T-cell (primary cell): ENCODE data around the gene PGA3. TPM values are rescaled to one million over a fixed set of nuclear protein-coding genes. Genes with fewer than 3 reads are reported as not detected.
"Not testable (repeated sequence)": the region's sequence is repeated elsewhere in the genome, so short reads cannot be mapped to it uniquely, and the experiment has no call there.

Source experiments
- ATAC-seq, 4 experiments: fragments of 200-7000 bp in 3 of 4; fragments of 150-1000 bp in 1 of 4; cut with Tn5 transposase; replicated peaks in 1 of 4; 1 replicate in 3 of 4; 2 replicates in 1 of 4; pipeline ENCODE4 v1.10.0; 2021; ENCODE audit warnings: moderate library complexity in 3 of 4, mild to moderate bottlenecking in 2 of 4, moderate number of reproducible peaks in 1 of 4
- CTCF ChIA-PET, 2 donors: fragments of 300-600 bp; sonication (Branson Sonifier 250); formaldehyde crosslinking; loops; one replicate each; lab custom pipeline; 2022; ENCODE audit warnings: antibody characterized with exemption in 2 of 2; lab: Charles Lee
- POLR2A ChIA-PET, 2 donors: fragments of 300-600 bp; sonication (Branson Sonifier 250); formaldehyde crosslinking; loops; one replicate each; lab custom pipeline; 2022; ENCODE audit warnings: antibody characterized with exemption in 2 of 2; lab: Charles Lee
- DNase-seq, 35 experiments: peaks; one replicate each; pipeline versions ENCODE4 v3.0.0 to v3.0.0-alpha.2; 2013 to 2023
- H3K27ac ChIP-seq: one replicate; pipeline ENCODE4 v1.5.1; 2013; ENCODE audit warnings: low read length
- H3K27me3 ChIP-seq, 2 experiments: replicated peaks in 1 of 2; 1 replicate in 1 of 2; 2 replicates in 1 of 2; pipeline versions ENCODE4 v1.6.1 to v1.7.0; 2013; ENCODE audit warnings: low read length in 1 of 2, mixed read lengths in 1 of 2; ENCODE audit not compliant: control insufficient read depth in 2 of 2, insufficient read depth in 2 of 2; ENCODE audit errors: extremely low read depth in 1 of 2
- H3K36me3 ChIP-seq, 2 donors: 1 replicate in 1 of 2; 2 replicates in 1 of 2; pipeline versions ENCODE4 v1.6.1 to v1.7.0; 2013; ENCODE audit warnings: low read length in 1 of 2; ENCODE audit not compliant: control insufficient read depth in 2 of 2, insufficient read depth in 1 of 2; ENCODE audit errors: extremely low read depth in 1 of 2
- H3K4me1 ChIP-seq, 2 experiments: 1 replicate in 1 of 2; 2 replicates in 1 of 2; pipeline versions ENCODE4 v1.6.1 to v1.7.0; 2013; ENCODE audit warnings: low read length in 2 of 2, mixed read lengths in 1 of 2; ENCODE audit not compliant: insufficient read depth in 2 of 2, control insufficient read depth in 1 of 2; ENCODE audit errors: extremely low read depth in 1 of 2
- H3K4me3 ChIP-seq, 2 donors: 1 replicate in 1 of 2; 2 replicates in 1 of 2; pipeline versions ENCODE4 v1.5.1 to v1.7.0; 2013; ENCODE audit warnings: mild to moderate bottlenecking in 2 of 2, low read length in 1 of 2, moderate library complexity in 1 of 2; ENCODE audit not compliant: control insufficient read depth in 1 of 2; ENCODE audit errors: extremely low read depth in 1 of 2
- H3K9me3 ChIP-seq: 2 replicates; pipeline ENCODE4 v1.7.0; 2013
- H3K27ac Mint-ChIP-seq, 2 donors: one replicate each; pipeline ENCODE4 v1.8.0; 2020 to 2021; ENCODE audit warnings: mild to moderate bottlenecking in 2 of 2, mixed read lengths in 2 of 2
- H3K27me3 Mint-ChIP-seq, 2 donors: one replicate each; pipeline ENCODE4 v1.8.0; 2021 to 2022; ENCODE audit warnings: mixed read lengths in 2 of 2
- H3K36me3 Mint-ChIP-seq: one replicate; pipeline ENCODE4 v1.8.0; 2021; ENCODE audit warnings: mixed read lengths
- H3K4me1 Mint-ChIP-seq, 3 donors: one replicate each; pipeline ENCODE4 v1.8.0; 2020 to 2022; ENCODE audit warnings: mixed read lengths in 3 of 3, mild to moderate bottlenecking in 1 of 3
- H3K4me3 Mint-ChIP-seq, 3 donors: one replicate each; pipeline ENCODE4 v1.8.0; 2020 to 2022; ENCODE audit warnings: mild to moderate bottlenecking in 3 of 3, mixed read lengths in 3 of 3, moderate library complexity in 3 of 3
- H3K9me3 Mint-ChIP-seq, 3 donors: one replicate each; pipeline ENCODE4 v1.8.0; 2020 to 2022; ENCODE audit warnings: mixed read lengths in 3 of 3
- WGBS: methylation state at CpG from one replicate; pipeline ENCODE4 v1.1.5; 2013; ENCODE audit warnings: missing lambda C conversion rate; ENCODE audit not compliant: insufficient coverage; 5-methylcytosine and 5-hydroxymethylcytosine counted together
- total RNA-seq, 35 experiments: library from RNA in 6 of 35; stranded (reverse) in 6 of 35; fragments of 120-200 nt in 1 of 35; gene quantifications; one replicate each; pipeline versions ENCODE4 v1.2.1 to v1.2.4 and lab custom pipeline; 2013 to 2026

PGA3 gene
- total RNA-seq, 5 donors from 2014 or later (not counting 1 experiment from before 2014, with no cell fraction given) = not detected

- H3K27ac Mint-ChIP-seq, H3K9me3 ChIP-seq, H3K36me3 ChIP-seq, POLR2A ChIA-PET, H3K36me3 Mint-ChIP-seq, ATAC-seq, H3K4me3 Mint-ChIP-seq, H3K9me3 Mint-ChIP-seq, H3K4me1 Mint-ChIP-seq, CTCF ChIA-PET, H3K27me3 ChIP-seq, H3K27me3 Mint-ChIP-seq, H3K4me1 ChIP-seq, DNase-seq, H3K4me3 ChIP-seq, H3K27ac ChIP-seq: not testable (repeated sequence)
- no CpG with 5 or more reads among the region's 6 CpGs for whole genome bisulfite sequencing
These were observed 7.3 kb downstream of the PGA3 start for GRCh38 chr11:61210629-61211028.

DNA sequence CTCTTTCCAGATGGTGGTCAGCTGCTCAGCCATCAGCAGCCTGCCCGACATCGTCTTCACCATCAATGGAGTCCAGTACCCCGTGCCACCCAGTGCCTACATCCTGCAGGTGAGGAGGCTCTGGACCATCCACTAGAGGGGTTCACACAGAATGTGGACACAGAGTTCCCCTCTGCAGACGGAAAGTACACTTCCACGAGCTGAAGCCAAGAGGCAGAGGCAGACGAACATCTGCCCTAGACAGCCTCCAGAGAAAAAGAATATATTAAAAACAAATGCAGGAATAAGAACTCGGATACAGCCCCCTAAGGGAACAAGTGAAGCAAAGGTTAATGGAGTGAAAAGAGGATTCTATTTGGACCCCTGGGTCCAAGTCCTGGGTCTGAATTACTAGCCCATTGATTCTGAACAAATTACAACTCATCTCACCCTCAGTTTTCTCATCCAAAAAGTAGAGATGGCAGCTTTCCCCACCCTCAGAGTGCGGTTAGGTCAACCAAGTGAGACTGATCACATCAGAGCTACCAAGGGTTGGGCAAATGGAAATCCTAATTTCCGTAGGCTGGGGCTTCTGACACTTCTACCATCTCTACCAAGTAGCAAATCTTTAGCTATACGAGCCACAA is 8.1 kb downstream of the PGA3 start:
- H3K4me1 ChIP-seq, H3K9me3 Mint-ChIP-seq, POLR2A ChIA-PET, H3K27me3 Mint-ChIP-seq, H3K4me3 ChIP-seq, H3K27me3 ChIP-seq, CTCF ChIA-PET, H3K27ac ChIP-seq, H3K36me3 ChIP-seq, H3K9me3 ChIP-seq, DNase-seq, H3K27ac Mint-ChIP-seq, H3K36me3 Mint-ChIP-seq, H3K4me3 Mint-ChIP-seq, H3K4me1 Mint-ChIP-seq, ATAC-seq: not testable (repeated sequence)
- WGBS = no CpG with 5 or more reads among the region's 10 CpGs

GRCh38 chr11:61212202-61212601 is 8.9 kb downstream of the PGA3 start:
- no CpG with 5 or more reads among the region's 15 CpGs for WGBS
- H3K4me3 Mint-ChIP-seq, H3K9me3 Mint-ChIP-seq, H3K27me3 ChIP-seq, H3K4me1 ChIP-seq, ATAC-seq, H3K4me3 ChIP-seq, CTCF ChIA-PET, DNase-seq, H3K9me3 ChIP-seq, POLR2A ChIA-PET, H3K36me3 ChIP-seq, H3K36me3 Mint-ChIP-seq, H3K27me3 Mint-ChIP-seq, H3K27ac Mint-ChIP-seq, H3K4me1 Mint-ChIP-seq, H3K27ac ChIP-seq: not testable (repeated sequence)

GRCh38 chr11:61213711-61214324 is 10.5 kb downstream of the PGA3 start:
- POLR2A ChIA-PET, H3K27me3 ChIP-seq, H3K4me1 ChIP-seq, H3K27ac ChIP-seq, H3K4me3 ChIP-seq, H3K27ac Mint-ChIP-seq, ATAC-seq, H3K36me3 Mint-ChIP-seq, H3K4me3 Mint-ChIP-seq, CTCF ChIA-PET, H3K36me3 ChIP-seq, H3K27me3 Mint-ChIP-seq, H3K4me1 Mint-ChIP-seq, DNase-seq, H3K9me3 Mint-ChIP-seq, H3K9me3 ChIP-seq: not testable (repeated sequence)
- no CpG with 5 or more reads among the region's 3 CpGs for WGBS

DNA sequence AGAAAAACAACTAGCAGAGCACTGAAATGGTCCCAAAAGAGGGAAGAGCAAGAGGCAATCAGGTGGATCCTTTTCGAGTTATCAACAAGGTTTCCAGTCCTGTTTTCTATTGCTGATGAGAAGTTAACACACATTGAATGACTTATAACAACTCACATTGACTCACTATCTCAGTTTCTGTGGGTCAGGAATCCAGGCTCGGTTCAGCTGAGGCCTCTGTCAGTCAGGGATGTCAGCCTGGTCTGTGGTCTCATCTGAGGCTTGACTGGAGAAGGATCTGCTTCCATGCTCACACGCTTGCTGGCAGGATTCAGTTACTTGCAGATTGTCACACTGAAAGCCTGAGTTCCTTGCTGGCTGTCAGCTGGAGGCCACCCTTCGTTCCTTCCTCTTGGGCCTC is 15.0 kb downstream of the PGA3 start:
- not testable (repeated sequence) for H3K4me1 ChIP-seq
- WGBS = no CpG with 5 or more reads among the region's 4 CpGs

DNA sequence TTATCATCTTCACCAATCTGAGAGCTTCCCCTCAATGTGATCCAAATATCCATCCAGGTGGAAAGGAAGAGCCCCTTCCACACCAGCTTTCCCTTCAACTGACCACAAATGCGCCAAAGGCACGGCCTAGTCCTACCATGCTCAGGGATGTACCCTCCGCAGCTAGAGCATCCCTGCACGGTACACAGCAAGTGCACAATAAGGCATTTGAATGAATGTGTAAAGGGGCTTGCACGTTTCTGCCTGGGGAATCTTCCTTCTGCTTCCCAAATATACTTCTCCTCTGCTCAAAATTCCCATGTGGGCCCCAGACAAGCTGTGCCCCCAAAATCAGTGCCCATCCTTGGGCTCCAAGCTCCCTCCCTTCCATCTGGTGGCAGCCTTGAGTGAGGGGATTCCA is 15.7 kb downstream of the PGA3 start:
- H3K9me3 ChIP-seq, CTCF ChIA-PET, H3K36me3 ChIP-seq, H3K4me3 Mint-ChIP-seq, ATAC-seq, POLR2A ChIA-PET, H3K4me1 Mint-ChIP-seq, H3K27ac ChIP-seq, H3K27me3 Mint-ChIP-seq, H3K27me3 ChIP-seq, H3K27ac Mint-ChIP-seq, H3K4me3 ChIP-seq, H3K4me1 ChIP-seq, DNase-seq, H3K9me3 Mint-ChIP-seq, H3K36me3 Mint-ChIP-seq: not testable (repeated sequence)
- no CpG with 5 or more reads among the region's 5 CpGs for WGBS

More for the DNA sequence above, 15.0 kb downstream of the PGA3 start:
- H3K9me3 ChIP-seq, POLR2A ChIA-PET, H3K36me3 ChIP-seq, H3K4me1 Mint-ChIP-seq, H3K27ac ChIP-seq, H3K27ac Mint-ChIP-seq, H3K27me3 Mint-ChIP-seq, DNase-seq, H3K9me3 Mint-ChIP-seq, H3K4me3 Mint-ChIP-seq, H3K4me3 ChIP-seq, ATAC-seq, H3K27me3 ChIP-seq, CTCF ChIA-PET, H3K36me3 Mint-ChIP-seq: not testable (repeated sequence)

- H3K27ac ChIP-seq, H3K27me3 ChIP-seq, CTCF ChIA-PET, H3K27me3 Mint-ChIP-seq, H3K4me3 Mint-ChIP-seq, H3K4me1 Mint-ChIP-seq, H3K9me3 ChIP-seq, H3K36me3 Mint-ChIP-seq, ATAC-seq, POLR2A ChIA-PET, H3K27ac Mint-ChIP-seq, H3K4me1 ChIP-seq, H3K36me3 ChIP-seq, H3K9me3 Mint-ChIP-seq, DNase-seq, H3K4me3 ChIP-seq: not testable (repeated sequence)
- no CpG with 5 or more reads among the region's 8 CpGs for WGBS
These were observed 18.7 kb downstream of the PGA3 start, which contains the start of gene PGA4 for GRCh38 chr11:61222047-61222446. TSS of gene PGA4 (plus strand) at chr11:61222347. CDS start at chr11:61222401, 54 bp downstream.
